Brain microvascular endothelial cell (primary cell): ENCODE measurements around the gene R3HCC1L.

Experiments used
- DNase-seq: peaks from one replicate; pipeline ENCODE4 v3.0.0-alpha.2; 2020
- H3K27ac ChIP-seq: fragments of 250-450 bp; sonication (Bioruptor Pico); 2 replicates; pipeline ENCODE4 v1.5.1; 2020; ENCODE audit warnings: mild to moderate bottlenecking, moderate library complexity
- H3K27me3 ChIP-seq: fragments of 250-450 bp; sonication (Bioruptor Pico); replicated peaks from 2 replicates; pipeline ENCODE4 v1.5.1; 2020; ENCODE audit warnings: mild to moderate bottlenecking
- H3K36me3 ChIP-seq: fragments of 250-450 bp; sonication (Bioruptor Pico); replicated peaks from 2 replicates; pipeline ENCODE4 v1.5.1; 2020; ENCODE audit warnings: mild to moderate bottlenecking
- H3K4me3 ChIP-seq: 2 replicates; pipeline ENCODE4 v1.5.1; 2011; ENCODE audit warnings: low read depth, mild to moderate bottlenecking, control low read depth, low read length, moderate library complexity
- CTCF ChIP-seq: IDR thresholded peaks from 2 replicates; pipeline ENCODE4 v1.5.1; 2011; ENCODE audit warnings: low read depth, mild to moderate bottlenecking, moderate library complexity, low read length, control low read depth, inconsistent platforms; ENCODE audit errors: missing control alignments
- in situ Hi-C: cut with HindIII; loops from 2 replicates; pipeline ENCODE4 v1.10.0; 2017; ENCODE audit warnings: low sequenced_read_pairs, low pct_ligation_motif_present

The R3HCC1L gene

GRCh38 chr10:98235846-98236245 lies 101.4 kb downstream of the R3HCC1L start:
- Histone ChIP-seq H3K27ac (no peak overlapping the region), H3K36me3 (peaks cover 8% of the 10 kb centered on the region), H3K27me3 (no peaks in the 10 kb centered on the region), H3K4me3 (no peak overlapping the region)
- no peak for TF ChIP-seq CTCF
- no peak for DNase-seq
- in situ Hi-C loops, result no loop called here

- no peak for DNase-seq
- no peak for TF ChIP-seq CTCF
- in situ Hi-C loops, result no loop called here
- Histone ChIP-seq H3K4me3 (no peak overlapping the region), H3K27me3 (no peaks in the 10 kb centered on the region), H3K36me3 (peaks cover 8% of the 10 kb centered on the region), H3K27ac (no peak overlapping the region)
Observed at GRCh38 chr10:98236862-98237261, 102.4 kb downstream of the R3HCC1L start.

- H3K4me3 ChIP-seq, result no peak overlapping the region
- no peak overlapping the region for H3K27ac ChIP-seq
- in situ Hi-C loops, result no loop called here
- no peak for TF ChIP-seq CTCF
- H3K27me3 ChIP-seq, result no peaks in the 10 kb centered on the region
- no peak for DNase-seq
- H3K36me3 ChIP-seq, result peaks cover 8% of the 10 kb centered on the region
Observed at GRCh38 chr10:98238391-98238790, 103.9 kb downstream of the R3HCC1L start.

- peaks cover 17% of the 10 kb centered on the region for H3K36me3 ChIP-seq
- in situ Hi-C loops, result no loop called here
- no peak for TF ChIP-seq CTCF
- no peak for DNase-seq
- H3K27ac ChIP-seq, result no peak overlapping the region
- no peak overlapping the region for H3K4me3 ChIP-seq
- no peaks in the 10 kb centered on the region for H3K27me3 ChIP-seq
Observed at GRCh38 chr10:98240524-98240923, 106.1 kb downstream of the R3HCC1L start.

GRCh38 chr10:98242823-98243222 lies 108.4 kb downstream of the R3HCC1L start:
- H3K36me3 ChIP-seq, result peaks cover 13% of the 10 kb centered on the region
- no peak overlapping the region for H3K27ac ChIP-seq
- no peak overlapping the region for H3K4me3 ChIP-seq
- no peaks in the 10 kb centered on the region for H3K27me3 ChIP-seq
- TF ChIP-seq CTCF, result peak; percentile 58
- in situ Hi-C loops, result no loop called here
- no peak for DNase-seq

GRCh38 chr10:98244141-98244540 lies 109.7 kb downstream of the R3HCC1L start:
- Histone ChIP-seq H3K27me3 (no peaks in the 10 kb centered on the region), H3K27ac (no peak overlapping the region), H3K4me3 (no peak overlapping the region), H3K36me3 (peaks cover 23% of the 10 kb centered on the region)
- DNase-seq, result no peak
- in situ Hi-C loops, result no loop called here
- TF ChIP-seq CTCF, result no peak
